ENCODE results near the gene NUDT16L1. TPM values are rescaled to one million over a fixed set of nuclear protein-coding genes. Genes with fewer than 3 reads are reported as not detected.

Gene NUDT16L1
- total and polyA plus RNA-seq, 2 of the 13 experiments (the other 11 are each of a cell fraction or from before 2014, with no cell fraction given), result 28.0 to 40.5 TPM

DNA sequence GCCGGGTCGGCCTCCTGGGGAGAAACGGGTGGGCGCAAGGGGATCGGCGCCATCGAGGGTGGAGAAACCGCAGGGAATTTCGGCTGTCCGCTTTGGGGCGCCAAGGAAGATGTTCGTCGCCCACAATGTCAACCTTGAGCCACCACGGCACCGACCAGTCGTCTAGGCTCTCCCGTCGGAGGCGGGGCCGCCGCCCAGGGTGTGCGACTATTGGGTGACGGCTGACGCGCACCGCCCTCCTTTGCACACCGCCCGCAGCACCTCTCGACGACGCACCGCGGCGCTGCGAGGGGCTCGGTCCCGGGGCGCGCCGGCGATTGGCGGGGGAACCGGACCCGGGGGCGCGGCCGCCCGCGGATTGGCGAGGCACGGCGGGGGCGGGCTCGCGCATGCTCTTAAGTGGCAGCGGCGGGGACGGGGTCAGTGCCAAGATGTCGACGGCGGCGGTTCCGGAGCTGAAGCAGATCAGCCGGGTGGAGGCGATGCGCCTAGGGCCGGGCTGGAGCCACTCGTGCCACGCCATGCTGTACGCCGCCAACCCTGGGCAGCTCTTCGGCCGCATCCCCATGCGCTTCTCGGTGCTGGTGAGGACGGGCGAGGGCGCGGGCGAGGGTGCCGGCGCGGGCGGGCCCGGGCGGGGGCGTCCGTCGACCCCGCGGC lies at the start of gene NUDT16L1 (continued):
- TF ChIP-seq, protein P1, sequence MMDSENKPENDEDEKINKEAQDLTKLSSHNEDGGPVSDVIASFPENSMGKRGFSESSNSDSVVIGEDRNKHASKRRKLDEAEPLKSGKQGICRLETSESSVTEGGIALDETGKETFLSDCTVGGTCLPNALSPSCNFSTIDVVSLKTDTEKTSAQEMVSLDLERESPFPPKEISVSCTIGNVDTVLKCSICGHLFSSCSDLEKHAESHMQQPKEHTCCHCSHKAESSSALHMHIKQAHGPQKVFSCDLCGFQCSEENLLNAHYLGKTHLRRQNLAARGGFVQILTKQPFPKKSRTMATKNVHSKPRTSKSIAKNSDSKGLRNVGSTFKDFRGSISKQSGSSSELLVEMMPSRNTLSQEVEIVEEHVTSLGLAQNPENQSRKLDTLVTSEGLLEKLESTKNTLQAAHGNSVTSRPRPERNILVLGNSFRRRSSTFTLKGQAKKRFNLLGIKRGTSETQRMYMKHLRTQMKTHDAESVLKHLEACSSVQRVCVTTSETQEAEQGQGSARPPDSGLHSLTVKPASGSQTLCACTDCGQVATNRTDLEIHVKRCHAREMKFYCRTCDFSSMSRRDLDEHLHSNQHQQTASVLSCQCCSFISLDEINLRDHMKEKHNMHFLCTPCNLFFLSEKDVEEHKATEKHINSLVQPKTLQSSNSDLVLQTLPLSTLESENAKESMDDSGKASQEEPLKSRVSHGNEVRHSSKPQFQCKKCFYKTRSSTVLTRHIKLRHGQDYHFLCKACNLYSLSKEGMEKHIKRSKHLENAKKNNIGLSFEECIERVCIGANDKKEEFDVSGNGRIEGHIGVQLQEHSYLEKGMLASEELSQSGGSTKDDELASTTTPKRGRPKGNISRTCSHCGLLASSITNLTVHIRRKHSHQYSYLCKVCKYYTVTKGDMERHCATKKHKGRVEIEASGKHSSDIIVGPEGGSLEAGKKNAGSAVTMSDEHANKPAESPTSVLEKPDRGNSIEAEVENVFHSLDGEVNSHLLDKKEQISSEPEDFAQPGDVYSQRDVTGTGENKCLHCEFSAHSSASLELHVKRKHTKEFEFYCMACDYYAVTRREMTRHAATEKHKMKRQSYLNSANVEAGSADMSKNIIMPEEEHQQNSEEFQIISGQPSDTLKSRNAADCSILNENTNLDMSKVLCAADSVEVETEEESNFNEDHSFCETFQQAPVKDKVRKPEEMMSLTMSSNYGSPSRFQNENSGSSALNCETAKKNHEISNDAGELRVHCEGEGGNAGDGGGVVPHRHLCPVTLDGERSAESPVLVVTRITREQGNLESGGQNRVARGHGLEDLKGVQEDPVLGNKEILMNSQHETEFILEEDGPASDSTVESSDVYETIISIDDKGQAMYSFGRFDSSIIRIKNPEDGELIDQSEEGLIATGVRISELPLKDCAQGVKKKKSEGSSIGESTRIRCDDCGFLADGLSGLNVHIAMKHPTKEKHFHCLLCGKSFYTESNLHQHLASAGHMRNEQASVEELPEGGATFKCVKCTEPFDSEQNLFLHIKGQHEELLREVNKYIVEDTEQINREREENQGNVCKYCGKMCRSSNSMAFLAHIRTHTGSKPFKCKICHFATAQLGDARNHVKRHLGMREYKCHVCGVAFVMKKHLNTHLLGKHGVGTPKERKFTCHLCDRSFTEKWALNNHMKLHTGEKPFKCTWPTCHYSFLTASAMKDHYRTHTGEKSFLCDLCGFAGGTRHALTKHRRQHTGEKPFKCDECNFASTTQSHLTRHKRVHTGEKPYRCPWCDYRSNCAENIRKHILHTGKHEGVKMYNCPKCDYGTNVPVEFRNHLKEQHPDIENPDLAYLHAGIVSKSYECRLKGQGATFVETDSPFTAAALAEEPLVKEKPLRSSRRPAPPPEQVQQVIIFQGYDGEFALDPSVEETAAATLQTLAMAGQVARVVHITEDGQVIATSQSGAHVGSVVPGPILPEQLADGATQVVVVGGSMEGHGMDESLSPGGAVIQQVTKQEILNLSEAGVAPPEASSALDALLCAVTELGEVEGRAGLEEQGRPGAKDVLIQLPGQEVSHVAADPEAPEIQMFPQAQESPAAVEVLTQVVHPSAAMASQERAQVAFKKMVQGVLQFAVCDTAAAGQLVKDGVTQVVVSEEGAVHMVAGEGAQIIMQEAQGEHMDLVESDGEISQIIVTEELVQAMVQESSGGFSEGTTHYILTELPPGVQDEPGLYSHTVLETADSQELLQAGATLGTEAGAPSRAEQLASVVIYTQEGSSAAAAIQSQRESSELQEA (CRISPR knock-in tag; IDR thresholded peaks at IDR 0.05; ENCODE audit: not compliant biosample characterization), result no peak
- TF ChIP-seq ZNF773 (CRISPR knock-in tag; IDR thresholded peaks at IDR 0.05; ENCODE audit: borderline replicate concordance) (peak; percentile 54; the same call in 1 of the 2 replicates), ZBTB20 (CRISPR knock-in tag; IDR thresholded peaks at IDR 0.05; ENCODE audit: borderline replicate concordance, low read depth) (no peak), PHF5A (CRISPR knock-in tag; IDR thresholded peaks at IDR 0.05; ENCODE audit: low read depth, unreplicated experiment) (no peak), ZNF414 (CRISPR knock-in tag; IDR thresholded peaks at IDR 0.05) (no peak), CREM (IDR thresholded peaks at IDR 0.05) (no peak), CREM (CRISPR knock-in tag; IDR thresholded peaks at IDR 0.05) (no peak), ZBTB43 (CRISPR knock-in tag; conservative IDR thresholded peaks at IDR 0.05) (no peak), ZNF510 (CRISPR knock-in tag; IDR thresholded peaks at IDR 0.05; ENCODE audit: low read depth) (no peak), ZNF589 (CRISPR knock-in tag; conservative IDR thresholded peaks at IDR 0.05) (no peak), RELA (CRISPR knock-in tag; IDR thresholded peaks at IDR 0.05) (no peak), CBX1 (IDR thresholded peaks at IDR 0.05; ENCODE audit: low read depth) (no peak), ZBTB7A (CRISPR knock-in tag; IDR thresholded peaks at IDR 0.05) (no peak), ZNF775 (CRISPR knock-in tag; IDR thresholded peaks at IDR 0.05; ENCODE audit: borderline replicate concordance) (no peak), NFE2L2 (IDR thresholded peaks at IDR 0.05; ENCODE audit: low read length) (no peak), KAT7 (CRISPR knock-in tag; IDR thresholded peaks at IDR 0.05; ENCODE audit: borderline replicate concordance) (peak; percentile 9; the same call in 1 of the 2 replicates), SMAD1 (CRISPR knock-in tag; IDR thresholded peaks at IDR 0.05; ENCODE audit: borderline replicate concordance, low read depth) (peak; percentile 23; the same call in 1 of the 2 replicates), ZNF674 (CRISPR knock-in tag; IDR thresholded peaks at IDR 0.05; ENCODE audit: low read depth) (0 out of 2 replicates have a peak, but pooled peaks have one; percentile 46)
- TF ChIP-seq, protein P2, sequence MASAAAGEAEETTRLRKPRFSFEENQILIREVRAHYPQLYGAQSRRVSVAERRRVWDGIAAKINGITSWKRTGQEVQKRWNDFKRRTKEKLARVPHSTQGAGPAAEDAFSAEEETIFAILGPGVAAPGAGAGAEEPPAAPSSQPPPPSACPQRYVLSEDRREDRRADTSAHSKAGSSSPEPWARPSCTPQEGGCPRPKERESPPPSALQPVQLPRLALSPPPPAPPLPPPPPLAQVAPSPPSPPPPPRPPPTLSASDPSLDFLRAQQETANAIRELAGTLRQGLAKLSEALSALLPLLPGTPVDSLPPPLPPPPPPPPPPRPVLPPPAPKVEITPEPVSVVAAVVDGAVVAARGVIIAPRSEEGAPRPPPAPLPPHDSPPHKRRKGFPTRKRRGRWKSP (CRISPR knock-in tag; IDR thresholded peaks at IDR 0.05), result no peak

Data from HepG2 (cell line).